Stimulated activated CD4-positive, alpha-beta T cell treated with anti-CD3 and anti-CD28 coated beads, TNF-alpha, amount 100 ng/mL, for 24 hours (primary cell): ENCODE measurements around the gene BCAS3.
"Not testable (repeated sequence)": the region's sequence is repeated elsewhere in the genome, so short reads cannot be mapped to it uniquely, and the experiment has no call there.

Experiments
- DNase-seq, 3 experiments: peaks; one replicate each; pipeline ENCODE4 v3.0.0-alpha.2; 2020; ENCODE audit warnings: low read depth in 3 of 3

The BCAS3 gene

GRCh38 chr17:60886731-60887613 lies 209.3 kb downstream of the BCAS3 start:
- not testable (repeated sequence) for DNase-seq

- no peak for DNase-seq
Observed at GRCh38 chr17:60887614-60888028, 210.0 kb downstream of the BCAS3 start.

GRCh38 chr17:60888812-60889709 lies 211.4 kb downstream of the BCAS3 start:
- no peak for DNase-seq

GRCh38 chr17:60891149-60891548 lies 213.5 kb downstream of the BCAS3 start:
- no peak for DNase-seq

- no peak for DNase-seq
Observed at GRCh38 chr17:60893475-60893874, 215.8 kb downstream of the BCAS3 start.

- no peak for DNase-seq
Observed at GRCh38 chr17:60896996-60897395, 219.3 kb downstream of the BCAS3 start.

- DNase-seq: no peak
Observed at GRCh38 chr17:60899115-60899514, 221.5 kb downstream of the BCAS3 start.

GRCh38 chr17:60900688-60901087 lies 223.0 kb downstream of the BCAS3 start:
- no peak for DNase-seq

- DNase-seq: no peak
Observed at GRCh38 chr17:60901242-60901641, 223.6 kb downstream of the BCAS3 start.

- no peak for DNase-seq
Observed at GRCh38 chr17:60901806-60902205, 224.2 kb downstream of the BCAS3 start.

GRCh38 chr17:60902399-60902798 lies 224.7 kb downstream of the BCAS3 start:
- DNase-seq: no peak

- DNase-seq: no peak
Observed at GRCh38 chr17:60904582-60904981, 226.9 kb downstream of the BCAS3 start.

GRCh38 chr17:60905709-60906108 lies 228.1 kb downstream of the BCAS3 start:
- no peak for DNase-seq

GRCh38 chr17:60908324-60908723 lies 230.7 kb downstream of the BCAS3 start:
- DNase-seq: no peak

- no peak for DNase-seq
Observed at GRCh38 chr17:60909405-60909804, 231.8 kb downstream of the BCAS3 start.

GRCh38 chr17:60910415-60910814 lies 232.8 kb downstream of the BCAS3 start:
- no peak for DNase-seq

GRCh38 chr17:60914078-60914477 lies 236.4 kb downstream of the BCAS3 start:
- no peak for DNase-seq

GRCh38 chr17:60916043-60916442 lies 238.4 kb downstream of the BCAS3 start:
- DNase-seq: no peak

GRCh38 chr17:60920107-60920506 lies 242.5 kb downstream of the BCAS3 start:
- DNase-seq: no peak

GRCh38 chr17:60923000-60923399 lies 245.3 kb downstream of the BCAS3 start:
- no peak for DNase-seq

GRCh38 chr17:60926466-60927183 lies 249.0 kb downstream of the BCAS3 start:
- no peak for DNase-seq

GRCh38 chr17:60933739-60934138 lies 256.1 kb downstream of the BCAS3 start:
- DNase-seq: no peak
